ENCODE data around the gene MOB3B. TPM values are rescaled to one million over a fixed set of nuclear protein-coding genes. Genes with fewer than 3 reads are reported as not detected.

The MOB3B gene
- total and polyA plus RNA-seq, 10 of the 15 experiments (the other 5 are each of a cell fraction or from before 2014, with no cell fraction given): 0.44 to 2.7 (median 0.91) TPM

GRCh38 chr9:27529316-27530278 is at the start of gene MOB3B (continued):
- TF ChIP-seq NKRF (conservative IDR thresholded peaks at IDR 0.05) (peak; percentile 46; the same call in 1 of the 2 replicates), BRCA1 (IDR thresholded peaks at IDR 0.05; ENCODE audit: low read depth, low read length) (no peak), EP300 (IDR thresholded peaks at IDR 0.05; ENCODE audit: borderline replicate concordance in 1 of 2, control insufficient read depth in 1 of 2, low read depth in 2 of 2, low read length in 2 of 2) (no peak), LARP7 (IDR thresholded peaks at IDR 0.05) (peak; percentile 88), NR2F1 (conservative IDR thresholded peaks at IDR 0.05) (peak; percentile 54; the same call in 1 of the 2 replicates), RELB (IDR thresholded peaks at IDR 0.05; ENCODE audit: low read depth) (no peak), ETV6 (conservative IDR thresholded peaks at IDR 0.05 in 1 of 2, IDR thresholded peaks at IDR 0.05 in 1 of 2; ENCODE audit: borderline replicate concordance in 1 of 2, low read depth in 1 of 2) (no peak), E2F4 (IDR thresholded peaks at IDR 0.05; ENCODE audit: low read depth, low read length) (no peak), ZBTB40 (IDR thresholded peaks at IDR 0.05; ENCODE audit: borderline replicate concordance) (no peak), E2F8 (IDR thresholded peaks at IDR 0.05; ENCODE audit: low read depth, partially characterized antibody) (no peak), TCF3 (IDR thresholded peaks at IDR 0.05; ENCODE audit: borderline replicate concordance, insufficient read depth, low read depth, low read length) (peak; percentile 58; the same call in 1 of the 2 replicates), KDM1A (IDR thresholded peaks at IDR 0.05; ENCODE audit: borderline replicate concordance) (no peak), SIX5 (IDR thresholded peaks at IDR 0.05; ENCODE audit: low read depth, low read length, severe bottlenecking) (no peak), SREBF2 (IDR thresholded peaks at IDR 0.05; ENCODE audit: low read length) (no peak), SREBF1 (IDR thresholded peaks at IDR 0.05; ENCODE audit: low read length) (no peak), CBFB (IDR thresholded peaks at IDR 0.05; ENCODE audit: low read depth) (no peak)

All from GM12878 (cell line).